BJ (cell line): ENCODE data around the gene ATXN2. TPM values are rescaled to one million over a fixed set of nuclear protein-coding genes. Genes with fewer than 3 reads are reported as not detected.

ENCODE experiments used
- CTCF ChIA-PET: fragments of 350-600 bp; formaldehyde crosslinking; extraction: SDS; loops from one replicate; lab custom pipeline; 2021; ENCODE audit warnings: antibody characterized with exemption, inconsistent platforms; lab: Yijun Ruan, JAX
- POLR2A ChIA-PET: fragments of 300-600 bp; sonication (Branson Sonifier 250); formaldehyde crosslinking; extraction: SDS; loops from one replicate; lab custom pipeline; 2021; ENCODE audit warnings: antibody characterized with exemption; lab: Charles Lee
- DNase-seq: peaks from one replicate; pipeline ENCODE4 v3.0.0-alpha.2; 2011; ENCODE audit warnings: low read depth
- H3K27me3 ChIP-seq: 2 replicates; pipeline ENCODE4 v1.6.0; 2011; ENCODE audit warnings: low read length; ENCODE audit not compliant: control insufficient read depth, insufficient read depth
- H3K36me3 ChIP-seq: 2 replicates; pipeline ENCODE4 v1.5.1; 2011; ENCODE audit warnings: low read length; ENCODE audit not compliant: control insufficient read depth, insufficient read depth
- H3K4me3 ChIP-seq: 2 replicates; pipeline ENCODE4 v1.5.1; 2011; ENCODE audit warnings: low read depth, mild to moderate bottlenecking, control low read depth, low read length
- CTCF ChIP-seq: IDR thresholded peaks from 2 replicates; pipeline ENCODE4 v1.5.1; 2011; ENCODE audit warnings: low read depth, mild to moderate bottlenecking, control low read depth, inconsistent platforms, low read length, moderate library complexity; ENCODE audit not compliant: insufficient read depth
- polyA plus RNA-seq: library from polyadenylated mRNA; depleted of rRNA; stranded (reverse); fragments of >200 nt; gene quantifications from 2 replicates; pipeline ENCODE4 v1.2.3, GENCODE V29; 2011

Gene ATXN2
- polyA plus RNA-seq, 1 experiment, result 30.3 TPM

GRCh38 chr12:111448846-111449790 is 150.0 kb downstream of the ATXN2 start:
- no peak for DNase-seq
- TF ChIP-seq CTCF, result no peak
- ChIA-PET CTCF (interaction anchor here (12.8 kb wide), 1 partner anchor 52 kb away, joined by 260 read pairs; no protein-coding TSS in a partner anchor), POLR2A (interaction anchor here (0.6 kb wide), 1 partner anchor 39 kb away, joined by 3 read pairs; no protein-coding TSS in a partner anchor)
- peaks cover 33% of the 10 kb centered on the region for H3K36me3 ChIP-seq
- H3K27me3 ChIP-seq, result no peaks in the 10 kb centered on the region
- H3K4me3 ChIP-seq, result no peak overlapping the region

- no peaks in the 10 kb centered on the region for H3K27me3 ChIP-seq
- no peak for DNase-seq
- H3K36me3 ChIP-seq, result peaks cover 29% of the 10 kb centered on the region
- CTCF ChIA-PET, result interaction anchor here (1.1 to 12.8 kb wide), 2 partner anchors 9 to 52 kb away, joined by 3 to 260 read pairs; no protein-coding TSS in a partner anchor
- H3K4me3 ChIP-seq, result no peak overlapping the region
- POLR2A ChIA-PET, result no interaction called here
- TF ChIP-seq CTCF, result no peak
These were observed 150.8 kb downstream of the ATXN2 start for GRCh38 chr12:111448266-111448830.

- DNase-seq, result no peak
- TF ChIP-seq CTCF, result no peak
- peaks cover 30% of the 10 kb centered on the region for H3K36me3 ChIP-seq
- no peaks in the 10 kb centered on the region for H3K27me3 ChIP-seq
- ChIA-PET POLR2A (no interaction called here), CTCF (interaction anchor here (1.1 to 12.8 kb wide), 2 partner anchors 9 to 51 kb away, joined by 3 to 260 read pairs; no protein-coding TSS in a partner anchor)
- no peak overlapping the region for H3K4me3 ChIP-seq
These were observed 151.4 kb downstream of the ATXN2 start for GRCh38 chr12:111447571-111448265.

- H3K36me3 ChIP-seq, result peaks cover 34% of the 10 kb centered on the region
- H3K4me3 ChIP-seq, result no peak overlapping the region
- H3K27me3 ChIP-seq, result no peaks in the 10 kb centered on the region
- DNase-seq, result no peak
- TF ChIP-seq CTCF, result no peak
- POLR2A ChIA-PET, result no interaction called here
- CTCF ChIA-PET, result interaction anchor here (1.4 to 12.8 kb wide), 2 partner anchors 10 to 50 kb away, joined by 4 to 260 read pairs; no protein-coding TSS in a partner anchor
These were observed 152.2 kb downstream of the ATXN2 start for GRCh38 chr12:111446631-111447570.
